Measurements from ENCODE around the gene SCNN1G.

Gene SCNN1G

GRCh38 chr16:23149267-23149992, 33.1 kb upstream of the SCNN1G start, which contains the start of gene USP31:
TSS of gene USP31 (minus strand) at chr16:23149452. CDS start at chr16:23149270, 182 bp downstream.
- Histone ChIP-seq H3K27me3 (no peaks in the 10 kb centered on the region), H3K36me3 (no peaks in the 10 kb centered on the region), H3K9me3 (no peaks in the 10 kb centered on the region), H3K4me3 (ENCODE audit: low read depth, low read length) (peak within 1 kb of the TSS; percentile 81), H3K4me1 (no peaks in the 10 kb centered on the region)
- peak; percentile 98 for DNase-seq
- TF ChIP-seq CTCF (IDR thresholded peaks at IDR 0.05; ENCODE audit: low read depth, low read length), result 0 out of 2 replicates have a peak, but pooled peaks have one; percentile 5

DNA sequence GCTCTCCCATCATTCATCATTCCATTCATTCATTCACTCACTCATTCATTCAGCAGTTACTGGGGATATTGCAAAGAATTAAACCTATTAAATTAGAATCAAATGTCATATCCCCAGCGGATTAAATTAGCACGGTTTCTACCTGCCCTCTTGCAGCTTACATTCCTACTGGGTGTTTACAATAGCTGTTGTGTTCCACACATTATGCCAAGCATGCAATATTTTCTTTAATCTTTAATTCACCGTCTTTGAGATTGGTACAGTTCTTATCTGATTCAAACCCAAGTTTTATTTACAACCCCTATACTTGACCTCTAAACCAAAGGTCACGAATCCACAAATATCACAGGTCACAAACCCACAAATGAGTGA, 32.6 kb upstream of the SCNN1G start:
- H3K4me3 ChIP-seq (ENCODE audit: low read depth, low read length), result peak overlapping the region; percentile 81
- no peak for DNase-seq
- no peak for TF ChIP-seq CTCF (IDR thresholded peaks at IDR 0.05; ENCODE audit: low read depth, low read length)
- H3K36me3 ChIP-seq, result no peaks in the 10 kb centered on the region
- no peaks in the 10 kb centered on the region for H3K27me3 ChIP-seq
- no peaks in the 10 kb centered on the region for H3K4me1 ChIP-seq
- H3K9me3 ChIP-seq, result no peaks in the 10 kb centered on the region

DNA sequence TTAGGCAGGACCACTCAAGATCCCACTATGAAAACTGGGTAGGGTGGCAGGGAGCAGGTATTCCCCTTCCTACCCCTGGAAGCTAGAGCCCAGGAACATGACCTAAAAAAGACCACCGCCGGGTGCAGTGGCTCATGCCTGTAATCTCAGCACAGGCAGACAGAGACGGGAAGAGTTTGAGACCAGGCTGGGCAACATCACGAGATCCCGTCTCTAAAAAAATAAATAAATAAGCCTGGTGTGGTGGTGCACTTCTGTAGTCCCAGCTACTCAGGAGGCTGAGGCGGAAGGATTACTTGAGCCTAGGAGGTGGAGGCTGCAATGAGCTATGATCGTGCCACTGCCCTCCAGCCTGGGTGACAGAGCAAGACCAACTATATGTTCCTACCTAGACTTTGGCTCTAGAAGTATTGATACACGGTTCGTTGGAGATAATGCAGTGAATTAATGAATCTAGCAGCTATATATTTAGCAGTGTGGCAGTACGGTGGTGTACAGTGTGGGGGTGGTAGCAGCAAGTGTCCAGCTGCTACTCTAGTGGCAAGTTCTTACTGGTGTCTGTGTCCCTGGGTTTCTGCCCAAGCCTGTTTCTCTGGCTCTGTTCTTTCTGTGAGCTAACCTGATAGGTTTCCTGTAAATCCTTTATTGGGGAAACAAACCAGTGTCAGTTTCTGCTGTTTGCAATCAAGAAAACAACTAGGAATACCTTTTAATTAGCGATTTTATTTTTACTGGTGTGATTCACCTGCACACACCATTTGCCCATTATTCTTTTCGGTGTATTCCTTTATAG, 30.0 kb upstream of the SCNN1G start:
- no peak for TF ChIP-seq CTCF (IDR thresholded peaks at IDR 0.05; ENCODE audit: low read depth, low read length)
- H3K4me3 ChIP-seq (ENCODE audit: low read depth, low read length), result no peak overlapping the region
- H3K4me1 ChIP-seq, result no peaks in the 10 kb centered on the region
- no peaks in the 10 kb centered on the region for H3K36me3 ChIP-seq
- H3K9me3 ChIP-seq, result no peaks in the 10 kb centered on the region
- no peak for DNase-seq
- H3K27me3 ChIP-seq, result no peaks in the 10 kb centered on the region

DNA sequence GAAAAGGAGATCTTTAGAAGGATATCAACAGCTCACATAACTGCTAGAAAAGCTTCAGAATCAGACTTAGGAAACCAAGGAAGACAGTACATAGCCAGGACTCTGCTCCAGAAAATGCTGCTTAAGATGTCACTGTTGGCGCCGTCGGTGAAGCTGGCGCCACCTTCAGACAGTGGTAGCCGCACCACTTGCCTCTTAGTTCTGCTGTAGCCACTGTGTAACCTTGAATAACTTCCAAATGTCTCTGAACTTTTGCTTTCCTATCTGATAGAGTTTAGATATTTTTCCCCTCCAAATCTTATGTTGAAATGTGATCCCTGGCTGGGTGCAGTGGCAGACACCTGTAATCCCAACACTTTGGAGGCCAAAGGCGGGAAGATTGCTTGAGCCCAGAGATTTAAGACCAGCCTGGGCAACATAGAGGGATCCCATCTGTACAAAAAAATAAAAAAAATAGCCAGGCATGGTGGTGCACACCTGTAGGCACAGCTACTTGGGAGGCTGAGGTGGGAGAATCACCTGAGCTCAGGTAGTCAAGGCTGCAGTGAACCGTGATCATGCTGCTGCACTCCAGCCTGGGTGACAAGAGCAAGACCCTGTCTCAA, 27.0 kb upstream of the SCNN1G start:
- no peaks in the 10 kb centered on the region for H3K4me1 ChIP-seq
- H3K9me3 ChIP-seq, result no peaks in the 10 kb centered on the region
- no peak for DNase-seq
- H3K27me3 ChIP-seq, result no peaks in the 10 kb centered on the region
- H3K4me3 ChIP-seq (ENCODE audit: low read depth, low read length), result no peak overlapping the region
- TF ChIP-seq CTCF (IDR thresholded peaks at IDR 0.05; ENCODE audit: low read depth, low read length), result peak; percentile 58
- no peaks in the 10 kb centered on the region for H3K36me3 ChIP-seq

- Histone ChIP-seq H3K4me1 (no peaks in the 10 kb centered on the region), H3K36me3 (no peaks in the 10 kb centered on the region), H3K27me3 (no peaks in the 10 kb centered on the region), H3K4me3 (ENCODE audit: low read depth, low read length) (no peak overlapping the region), H3K9me3 (no peaks in the 10 kb centered on the region)
- TF ChIP-seq CTCF (IDR thresholded peaks at IDR 0.05; ENCODE audit: low read depth, low read length), result no peak
- DNase-seq, result no peak
These were observed 26.4 kb upstream of the SCNN1G start for GRCh38 chr16:23156110-23156509.
